OCI-LY7 (cell line): ENCODE measurements around the gene MS4A6E.

ENCODE experiments used
- EZH2phosphoT487 ChIP-seq: fragments of 200-600 bp; sonication (generic); IDR thresholded peaks from 2 replicates; pipeline ENCODE4 v1.6.1; 2018; ENCODE audit warnings: low read depth, borderline replicate concordance, mild to moderate bottlenecking, mixed run types, antibody characterized with exemption, low read length, moderate library complexity, mixed read lengths
- TF ChIP-seq, protein P1 (sequence below): fragments of 200-600 bp; sonication (generic); conservative IDR thresholded peaks from 2 replicates; pipeline ENCODE4 v1.5.1; 2014; ENCODE audit warnings: mild to moderate bottlenecking, antibody characterized with exemption, low read length, moderate library complexity, mixed read lengths

DNA sequence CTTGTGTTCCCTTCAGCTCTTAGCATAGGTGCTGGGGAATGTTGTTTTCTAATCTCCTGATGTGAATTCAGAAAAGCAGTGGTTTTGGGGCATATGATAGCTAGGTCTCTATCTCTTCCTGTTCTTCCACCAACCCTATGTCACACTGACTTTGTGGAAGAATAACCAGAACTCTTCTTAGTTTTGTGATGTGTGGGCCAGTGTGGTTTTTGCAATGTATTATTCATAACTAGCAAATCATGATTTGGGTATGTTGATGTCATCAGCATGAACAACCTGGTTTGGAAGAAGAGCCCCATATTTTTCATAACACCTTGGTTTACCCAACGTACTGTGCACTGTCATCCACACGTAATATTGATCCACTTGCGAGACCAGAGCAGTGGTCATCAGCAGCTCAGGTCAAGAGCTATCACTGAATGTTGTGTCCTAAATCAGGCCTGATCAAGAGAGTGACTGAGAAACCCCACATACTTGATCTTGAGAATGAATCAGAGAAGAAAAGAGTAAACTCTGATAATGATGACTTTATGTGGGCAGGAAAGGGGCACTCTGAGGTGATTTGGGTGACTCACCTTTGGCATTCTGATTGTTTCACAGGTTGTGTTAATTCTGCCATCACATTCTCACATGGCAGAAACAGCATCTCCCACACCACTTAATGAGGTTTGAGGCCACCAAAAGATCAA is 19.4 kb upstream of the MS4A6E start:
- TF ChIP-seq, protein P1, sequence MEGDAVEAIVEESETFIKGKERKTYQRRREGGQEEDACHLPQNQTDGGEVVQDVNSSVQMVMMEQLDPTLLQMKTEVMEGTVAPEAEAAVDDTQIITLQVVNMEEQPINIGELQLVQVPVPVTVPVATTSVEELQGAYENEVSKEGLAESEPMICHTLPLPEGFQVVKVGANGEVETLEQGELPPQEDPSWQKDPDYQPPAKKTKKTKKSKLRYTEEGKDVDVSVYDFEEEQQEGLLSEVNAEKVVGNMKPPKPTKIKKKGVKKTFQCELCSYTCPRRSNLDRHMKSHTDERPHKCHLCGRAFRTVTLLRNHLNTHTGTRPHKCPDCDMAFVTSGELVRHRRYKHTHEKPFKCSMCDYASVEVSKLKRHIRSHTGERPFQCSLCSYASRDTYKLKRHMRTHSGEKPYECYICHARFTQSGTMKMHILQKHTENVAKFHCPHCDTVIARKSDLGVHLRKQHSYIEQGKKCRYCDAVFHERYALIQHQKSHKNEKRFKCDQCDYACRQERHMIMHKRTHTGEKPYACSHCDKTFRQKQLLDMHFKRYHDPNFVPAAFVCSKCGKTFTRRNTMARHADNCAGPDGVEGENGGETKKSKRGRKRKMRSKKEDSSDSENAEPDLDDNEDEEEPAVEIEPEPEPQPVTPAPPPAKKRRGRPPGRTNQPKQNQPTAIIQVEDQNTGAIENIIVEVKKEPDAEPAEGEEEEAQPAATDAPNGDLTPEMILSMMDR: no peak
- no peak for TF ChIP-seq EZH2phosphoT487
